GM12865 (cell line): ENCODE measurements around the gene PVALEF.

Source experiments
- DNase-seq: peaks from one replicate; pipeline ENCODE4 v3.0.0; 2010; ENCODE audit warnings: low read depth
- H3K4me3 ChIP-seq: 2 replicates; pipeline ENCODE4 v1.5.1; 2011; ENCODE audit warnings: mild to moderate bottlenecking, low read depth, low read length, control low read depth
- TF ChIP-seq, protein P1 (sequence below): IDR thresholded peaks from 2 replicates; pipeline ENCODE4 v1.5.1; 2011; ENCODE audit warnings: low read length, control low read depth, low read depth, inconsistent platforms; ENCODE audit not compliant: insufficient read depth; ENCODE audit errors: missing control alignments

The PVALEF gene

DNA sequence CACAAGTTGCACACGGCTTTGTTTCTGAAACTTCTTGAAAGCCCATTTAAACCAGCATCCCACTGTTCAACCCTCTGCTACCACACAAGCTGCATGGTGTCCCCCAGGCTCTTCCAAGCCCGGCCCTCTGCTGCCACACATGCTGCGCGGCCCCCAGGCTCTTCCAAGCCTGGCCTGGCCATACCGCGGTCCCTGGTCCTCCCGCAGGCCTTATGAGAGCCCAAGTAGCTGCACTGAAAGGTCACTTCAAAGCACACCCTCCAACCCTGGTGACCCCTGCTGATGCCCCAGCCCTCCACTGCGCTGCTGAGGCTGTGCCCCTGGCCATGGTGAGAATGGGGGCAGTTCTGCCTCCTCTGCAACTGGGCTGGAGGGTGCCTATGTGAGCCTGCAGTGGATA, 25.9 kb upstream of the PVALEF start:
- H3K4me3 ChIP-seq, result no peak overlapping the region
- TF ChIP-seq, protein P1, sequence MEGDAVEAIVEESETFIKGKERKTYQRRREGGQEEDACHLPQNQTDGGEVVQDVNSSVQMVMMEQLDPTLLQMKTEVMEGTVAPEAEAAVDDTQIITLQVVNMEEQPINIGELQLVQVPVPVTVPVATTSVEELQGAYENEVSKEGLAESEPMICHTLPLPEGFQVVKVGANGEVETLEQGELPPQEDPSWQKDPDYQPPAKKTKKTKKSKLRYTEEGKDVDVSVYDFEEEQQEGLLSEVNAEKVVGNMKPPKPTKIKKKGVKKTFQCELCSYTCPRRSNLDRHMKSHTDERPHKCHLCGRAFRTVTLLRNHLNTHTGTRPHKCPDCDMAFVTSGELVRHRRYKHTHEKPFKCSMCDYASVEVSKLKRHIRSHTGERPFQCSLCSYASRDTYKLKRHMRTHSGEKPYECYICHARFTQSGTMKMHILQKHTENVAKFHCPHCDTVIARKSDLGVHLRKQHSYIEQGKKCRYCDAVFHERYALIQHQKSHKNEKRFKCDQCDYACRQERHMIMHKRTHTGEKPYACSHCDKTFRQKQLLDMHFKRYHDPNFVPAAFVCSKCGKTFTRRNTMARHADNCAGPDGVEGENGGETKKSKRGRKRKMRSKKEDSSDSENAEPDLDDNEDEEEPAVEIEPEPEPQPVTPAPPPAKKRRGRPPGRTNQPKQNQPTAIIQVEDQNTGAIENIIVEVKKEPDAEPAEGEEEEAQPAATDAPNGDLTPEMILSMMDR, result no peak

DNA sequence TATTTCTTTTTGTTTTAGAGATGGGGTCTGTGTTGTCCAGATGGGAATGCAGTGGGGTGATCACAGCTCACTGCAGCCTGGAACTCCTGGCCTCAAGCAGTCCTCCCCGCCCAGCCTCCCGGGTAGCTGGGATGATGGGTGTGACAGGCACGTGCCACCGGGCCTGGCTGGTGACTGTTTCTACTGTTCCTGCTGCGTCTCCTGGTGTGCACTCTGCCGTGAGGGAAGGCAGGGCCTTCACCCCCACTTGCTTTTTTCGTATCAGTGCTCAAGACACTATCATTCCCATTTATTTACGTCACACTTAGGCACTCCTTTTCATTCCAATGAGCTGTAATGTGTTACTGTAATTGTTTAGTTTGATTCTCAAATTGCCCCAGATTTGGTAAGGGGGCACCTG, 25.3 kb upstream of the PVALEF start:
- no peak overlapping the region for H3K4me3 ChIP-seq
- TF ChIP-seq, protein P1, result no peak
- no peak for DNase-seq

More for the DNA sequence above, 25.9 kb upstream of the PVALEF start:
- DNase-seq, result no peak

DNA sequence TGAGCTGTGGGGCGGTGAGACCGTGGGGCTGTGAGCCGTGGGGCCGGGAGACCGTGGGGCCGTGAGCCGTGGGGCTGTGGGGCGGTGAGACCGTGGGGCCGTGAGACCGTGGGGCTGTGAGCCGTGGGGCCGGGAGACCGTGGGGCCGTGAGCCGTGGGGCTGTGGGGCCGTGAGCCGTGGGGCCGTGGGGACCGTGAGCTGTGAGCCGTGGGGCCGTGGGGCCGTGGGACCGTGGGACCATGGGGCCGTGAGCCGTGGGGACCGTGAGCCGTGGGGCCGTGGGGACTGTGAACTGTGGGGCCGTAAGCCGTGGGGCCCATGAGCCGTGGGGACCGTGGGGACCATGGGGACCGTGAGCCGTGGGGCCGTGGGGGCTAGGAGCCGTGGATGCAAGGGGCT, 24.6 kb upstream of the PVALEF start:
- TF ChIP-seq, protein P1, result no peak
- no peak for DNase-seq
- no peak overlapping the region for H3K4me3 ChIP-seq

DNA sequence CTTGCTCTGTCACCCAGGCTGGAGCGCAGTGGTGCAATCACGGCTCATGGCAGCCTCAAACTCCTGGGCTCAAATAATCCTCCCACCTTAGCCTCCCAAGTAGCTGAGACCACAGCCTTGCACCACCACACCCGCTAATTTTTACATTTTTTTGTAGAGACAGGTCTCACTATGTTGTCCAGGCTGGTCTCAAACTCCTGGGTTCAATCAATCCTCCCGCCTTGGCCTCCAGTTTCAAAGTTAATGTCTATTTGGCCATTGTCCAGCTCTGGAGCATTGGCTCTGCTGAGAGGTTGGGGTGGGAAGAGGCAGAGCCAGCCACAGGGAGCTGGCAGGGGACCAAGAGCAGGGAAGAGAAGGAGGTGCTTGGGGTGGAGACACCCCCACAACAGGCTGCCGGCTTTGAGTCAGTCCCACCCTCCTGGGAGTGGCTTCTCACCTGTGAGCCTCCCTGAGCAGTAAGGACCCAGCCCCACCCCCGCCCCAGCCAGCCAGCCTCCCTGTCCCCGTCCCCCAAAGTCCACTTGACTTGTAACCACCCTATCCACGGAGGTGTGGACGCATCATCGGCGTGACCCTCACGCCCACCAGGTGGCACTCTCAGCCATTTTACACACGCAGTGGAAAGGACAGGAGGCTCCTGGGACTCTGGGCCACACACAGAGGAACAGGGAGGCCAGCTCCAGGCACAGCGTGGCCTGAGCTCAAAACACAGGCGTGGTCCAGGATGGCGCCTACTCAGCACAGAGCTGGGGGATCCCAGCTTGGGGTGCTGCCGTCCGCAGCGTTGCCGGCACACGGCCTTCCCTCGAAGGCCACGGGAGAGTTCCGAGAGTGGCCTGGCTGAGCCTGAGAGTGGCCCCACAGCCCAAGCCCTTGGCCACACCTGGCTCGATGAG, 22.8 kb upstream of the PVALEF start:
- TF ChIP-seq, protein P1, result peak; percentile 68
- peak; percentile 69 for DNase-seq
- H3K4me3 ChIP-seq, result no peak overlapping the region

DNA sequence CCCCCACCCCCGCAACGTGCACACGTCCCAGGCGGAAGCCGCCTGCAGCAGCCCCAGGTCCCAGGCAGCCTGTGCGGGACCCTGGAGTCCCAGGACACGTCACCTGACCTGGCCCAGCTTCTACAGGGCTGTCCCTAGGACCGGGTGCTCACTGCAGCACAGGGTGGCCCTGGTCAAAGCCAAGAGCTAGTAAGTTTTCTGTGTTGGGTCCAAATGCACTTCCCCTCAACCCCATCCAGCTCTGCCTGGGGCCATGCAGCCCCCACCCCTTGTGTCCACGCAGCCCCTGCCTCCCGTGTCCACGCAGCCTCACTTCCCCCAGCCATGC, 22.1 kb upstream of the PVALEF start:
- no peak overlapping the region for H3K4me3 ChIP-seq
- TF ChIP-seq, protein P1, result no peak

DNA sequence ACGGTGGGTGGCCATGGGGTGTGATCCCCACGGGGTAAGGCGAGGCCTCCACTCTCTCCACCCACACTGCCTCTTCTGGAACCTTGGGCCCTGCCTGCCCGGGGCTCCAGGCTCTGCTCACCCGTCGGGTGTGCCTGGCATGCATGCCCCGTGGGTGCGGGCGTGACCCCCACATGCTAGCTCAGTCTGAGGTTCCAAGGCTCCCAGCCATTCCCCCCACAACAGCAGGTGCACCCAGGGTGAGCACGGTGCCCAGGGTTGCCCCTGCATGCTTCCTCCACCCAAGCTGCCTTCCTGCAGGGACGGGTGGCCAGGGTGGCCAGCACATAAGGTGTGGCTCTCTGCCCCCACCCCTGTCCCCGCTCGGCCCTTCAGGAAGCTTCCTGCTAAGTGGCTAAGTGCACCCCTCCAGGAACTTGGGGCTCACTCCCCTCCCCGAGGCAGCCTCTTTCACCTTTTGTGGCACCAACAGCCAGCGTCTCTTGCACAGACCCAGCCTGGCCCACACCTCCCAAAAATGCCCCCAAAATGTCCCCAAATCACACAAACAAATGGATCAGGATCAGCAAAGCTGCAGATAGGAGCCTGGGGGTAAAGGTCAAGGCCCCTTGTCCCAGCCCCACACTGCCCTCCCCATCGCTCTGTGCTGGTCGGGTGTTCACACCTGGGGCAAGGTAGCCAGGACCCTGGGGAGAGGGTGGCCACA, 21.4 kb upstream of the PVALEF start:
- H3K4me3 ChIP-seq, result no peak overlapping the region
- TF ChIP-seq, protein P1, result no peak
- no peak for DNase-seq

More for the DNA sequence above, 22.1 kb upstream of the PVALEF start:
- no peak for DNase-seq
